BJ (cell line): Measurements from ENCODE around the gene HPCAL1. TPM values are rescaled to one million over a fixed set of nuclear protein-coding genes. Genes with fewer than 3 reads are reported as not detected.
"Not testable (repeated sequence)": the region's sequence is repeated elsewhere in the genome, so short reads cannot be mapped to it uniquely, and the experiment has no call there.

ENCODE experiments used
- CTCF ChIA-PET: fragments of 350-600 bp; formaldehyde crosslinking; extraction: SDS; loops from one replicate; lab custom pipeline; 2021; ENCODE audit warnings: antibody characterized with exemption, inconsistent platforms; lab: Yijun Ruan, JAX
- POLR2A ChIA-PET: fragments of 300-600 bp; sonication (Branson Sonifier 250); formaldehyde crosslinking; extraction: SDS; loops from one replicate; lab custom pipeline; 2021; ENCODE audit warnings: antibody characterized with exemption; lab: Charles Lee
- DNase-seq: peaks from one replicate; pipeline ENCODE4 v3.0.0-alpha.2; 2011; ENCODE audit warnings: low read depth
- H3K27me3 ChIP-seq: 2 replicates; pipeline ENCODE4 v1.6.0; 2011; ENCODE audit warnings: low read length; ENCODE audit not compliant: control insufficient read depth, insufficient read depth
- H3K36me3 ChIP-seq: 2 replicates; pipeline ENCODE4 v1.5.1; 2011; ENCODE audit warnings: low read length; ENCODE audit not compliant: control insufficient read depth, insufficient read depth
- H3K4me3 ChIP-seq: 2 replicates; pipeline ENCODE4 v1.5.1; 2011; ENCODE audit warnings: low read depth, mild to moderate bottlenecking, control low read depth, low read length
- polyA plus RNA-seq: library from polyadenylated mRNA; depleted of rRNA; stranded (reverse); fragments of >200 nt; gene quantifications from 2 replicates; pipeline ENCODE4 v1.2.3, GENCODE V29; 2011
- TF ChIP-seq, protein P1 (sequence below): IDR thresholded peaks from 2 replicates; pipeline ENCODE4 v1.5.1; 2011; ENCODE audit warnings: low read depth, mild to moderate bottlenecking, control low read depth, inconsistent platforms, low read length, moderate library complexity; ENCODE audit not compliant: insufficient read depth

Gene HPCAL1
- polyA plus RNA-seq, 1 experiment = 17.6 TPM

DNA sequence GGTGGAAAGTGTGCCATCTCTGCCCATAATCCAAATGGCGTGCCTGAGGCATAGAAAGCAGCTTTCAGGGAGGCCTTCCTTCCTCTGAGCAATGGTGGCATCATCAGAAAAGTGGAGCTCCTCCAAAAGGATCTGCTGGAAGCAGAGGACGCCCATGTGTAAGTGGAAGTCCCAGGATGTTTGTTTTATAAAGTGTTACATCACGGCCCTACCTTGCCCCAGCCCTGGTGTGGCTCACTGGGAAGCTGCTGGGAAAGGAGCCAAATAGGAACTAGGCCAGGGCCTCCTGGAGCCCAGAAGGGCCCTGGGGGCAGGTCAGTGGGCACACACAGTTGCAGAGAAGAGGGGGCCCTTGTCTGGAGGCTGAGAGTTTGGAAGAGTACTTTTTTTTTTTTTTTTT, 149.6 kb downstream of the HPCAL1 start:
- TF ChIP-seq, protein P1, sequence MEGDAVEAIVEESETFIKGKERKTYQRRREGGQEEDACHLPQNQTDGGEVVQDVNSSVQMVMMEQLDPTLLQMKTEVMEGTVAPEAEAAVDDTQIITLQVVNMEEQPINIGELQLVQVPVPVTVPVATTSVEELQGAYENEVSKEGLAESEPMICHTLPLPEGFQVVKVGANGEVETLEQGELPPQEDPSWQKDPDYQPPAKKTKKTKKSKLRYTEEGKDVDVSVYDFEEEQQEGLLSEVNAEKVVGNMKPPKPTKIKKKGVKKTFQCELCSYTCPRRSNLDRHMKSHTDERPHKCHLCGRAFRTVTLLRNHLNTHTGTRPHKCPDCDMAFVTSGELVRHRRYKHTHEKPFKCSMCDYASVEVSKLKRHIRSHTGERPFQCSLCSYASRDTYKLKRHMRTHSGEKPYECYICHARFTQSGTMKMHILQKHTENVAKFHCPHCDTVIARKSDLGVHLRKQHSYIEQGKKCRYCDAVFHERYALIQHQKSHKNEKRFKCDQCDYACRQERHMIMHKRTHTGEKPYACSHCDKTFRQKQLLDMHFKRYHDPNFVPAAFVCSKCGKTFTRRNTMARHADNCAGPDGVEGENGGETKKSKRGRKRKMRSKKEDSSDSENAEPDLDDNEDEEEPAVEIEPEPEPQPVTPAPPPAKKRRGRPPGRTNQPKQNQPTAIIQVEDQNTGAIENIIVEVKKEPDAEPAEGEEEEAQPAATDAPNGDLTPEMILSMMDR = no peak
- no peaks in the 10 kb centered on the region; the same call in 1 of the 2 replicates for H3K27me3 ChIP-seq
- DNase-seq = peak; percentile 33
- CTCF ChIA-PET = interaction anchor here (1.1 kb wide), 1 partner anchor 208 kb away, joined by 4 read pairs; no protein-coding TSS in a partner anchor
- POLR2A ChIA-PET = interaction anchor here (0.6 kb wide), 1 partner anchor 233 kb away, joined by 16 read pairs; no protein-coding TSS in a partner anchor
- H3K36me3 ChIP-seq = no peaks in the 10 kb centered on the region
- no peak overlapping the region for H3K4me3 ChIP-seq

DNA sequence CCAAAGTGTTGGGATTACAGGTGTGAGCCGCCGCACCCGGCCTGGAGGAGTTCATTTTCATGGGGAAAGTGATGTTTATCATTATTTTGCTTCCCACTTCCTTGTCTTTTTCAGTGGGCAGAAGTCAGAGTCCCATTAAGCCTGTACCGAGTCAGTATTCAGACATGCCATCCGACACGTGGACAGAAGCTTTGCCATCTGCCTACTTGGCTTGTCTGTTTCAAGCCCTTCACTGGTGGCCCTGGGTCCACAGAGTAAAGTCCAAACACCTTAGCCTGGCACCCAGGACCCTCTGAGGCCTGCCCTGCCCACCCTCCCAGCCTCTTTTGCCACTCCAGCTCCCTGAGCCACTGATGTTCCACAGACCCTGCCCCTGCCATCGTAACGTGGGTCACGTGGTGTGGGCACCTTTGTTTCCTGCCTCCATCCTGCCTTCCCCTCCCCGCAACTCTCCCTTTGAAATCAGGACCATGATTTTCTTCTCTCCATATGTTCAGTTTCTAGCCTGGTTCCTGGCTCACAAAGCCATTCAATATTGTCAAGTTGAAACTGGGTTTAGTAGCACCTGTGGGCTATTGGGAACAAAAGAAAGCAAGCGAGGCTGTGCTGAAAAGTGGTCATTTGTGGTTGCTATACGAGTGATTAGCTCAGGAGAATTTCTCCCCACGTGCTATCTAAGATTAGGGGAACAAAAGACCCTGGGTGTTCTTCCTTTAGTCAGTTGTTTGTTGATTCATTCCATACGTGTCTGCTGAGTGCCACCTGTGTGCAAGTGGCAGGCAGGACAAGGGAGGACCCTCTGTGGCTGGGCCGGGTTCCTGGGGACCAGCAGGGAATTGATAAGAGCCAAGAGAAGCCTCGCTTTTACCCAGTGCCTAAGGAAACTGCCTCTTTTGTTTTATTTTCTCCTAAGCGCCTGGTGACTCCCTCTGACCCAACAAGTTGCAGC, 150.5 kb downstream of the HPCAL1 start:
- POLR2A ChIA-PET = no interaction called here

DNA sequence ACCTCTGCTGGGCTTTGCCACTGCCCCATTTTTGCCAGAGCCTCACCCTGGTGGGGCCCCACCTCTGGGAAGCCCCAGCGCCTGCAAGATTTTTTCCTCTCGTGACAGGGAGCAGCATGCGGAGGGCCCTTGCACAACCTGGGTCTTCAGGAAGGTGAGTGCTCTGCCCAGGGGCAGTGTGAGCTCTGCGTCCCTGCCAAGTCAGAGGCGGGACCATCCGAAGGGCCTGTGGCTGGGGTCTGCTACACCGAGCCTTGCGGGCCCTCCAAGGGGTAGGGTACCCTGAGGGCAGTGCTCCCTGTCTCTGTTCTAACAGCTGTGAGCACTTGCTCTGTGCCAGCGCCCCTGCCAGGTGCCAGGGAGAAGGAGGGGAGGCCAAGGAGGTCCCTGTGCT, 151.2 kb downstream of the HPCAL1 start:
- Histone ChIP-seq H3K27me3 (peaks cover 3% of the 10 kb centered on the region; the same call in 1 of the 2 replicates), H3K4me3 (no peak overlapping the region), H3K36me3 (no peaks in the 10 kb centered on the region)
- TF ChIP-seq, protein P1 = no peak
- POLR2A ChIA-PET = no interaction called here
- no peak for DNase-seq
- CTCF ChIA-PET = interaction anchor here (1.3 to 1.4 kb wide), 2 partner anchors 11 to 19 kb away, joined by 3 to 6 read pairs; no protein-coding TSS in a partner anchor

More for the DNA sequence above, 150.5 kb downstream of the HPCAL1 start:
- TF ChIP-seq, protein P1 = no peak
- no peaks in the 10 kb centered on the region for H3K36me3 ChIP-seq
- CTCF ChIA-PET = interaction anchor here (1.1 kb wide), 1 partner anchor 207 kb away, joined by 4 read pairs; no protein-coding TSS in a partner anchor
- no peak overlapping the region for H3K4me3 ChIP-seq
- peaks cover 1% of the 10 kb centered on the region; the same call in 1 of the 2 replicates for H3K27me3 ChIP-seq
- no peak for DNase-seq

- TF ChIP-seq, protein P1 = no peak
- Histone ChIP-seq H3K36me3 (no peaks in the 10 kb centered on the region), H3K4me3 (no peak overlapping the region), H3K27me3 (peaks cover 6% of the 10 kb centered on the region; the same call in 1 of the 2 replicates)
- ChIA-PET CTCF (interaction anchor here (1.3 to 1.4 kb wide), 2 partner anchors 10 to 19 kb away, joined by 3 to 6 read pairs; no protein-coding TSS in a partner anchor), POLR2A (no interaction called here)
- DNase-seq = no peak
These were observed 151.8 kb downstream of the HPCAL1 start for GRCh38 chr2:10454505-10454904.

GRCh38 chr2:10457195-10457594, 154.5 kb downstream of the HPCAL1 start:
- H3K36me3 ChIP-seq, H3K27me3 ChIP-seq, DNase-seq, CTCF ChIA-PET, POLR2A ChIA-PET, H3K4me3 ChIP-seq: not testable (repeated sequence)
